Sigmoid colon (tissue), 7 donors: Measurements from ENCODE around the gene SOX6. TPM values are rescaled to one million over a fixed set of nuclear protein-coding genes. Genes with fewer than 3 reads are reported as not detected.

Experiments used
- DNase-seq: peaks from one replicate; pipeline ENCODE4 v3.0.0-alpha.2; 2019
- H3K27ac ChIP-seq, 4 donors: fragments of 200-600 bp; sonication (generic); one replicate each; pipeline ENCODE4 v1.5.1; 2016 to 2019; ENCODE audit warnings: mild to moderate bottlenecking in 1 of 4
- H3K27me3 ChIP-seq, 3 donors: fragments of 200-600 bp; sonication (generic); one replicate each; pipeline ENCODE4 v1.5.1; 2019; ENCODE audit warnings: mild to moderate bottlenecking in 1 of 3
- H3K36me3 ChIP-seq, 4 donors: fragments of 200-600 bp; sonication (generic); one replicate each; pipeline ENCODE4 v1.5.1; 2016 to 2019
- H3K4me1 ChIP-seq, 4 donors: fragments of 200-600 bp; sonication (generic); one replicate each; pipeline ENCODE4 v1.5.1; 2017 to 2019
- H3K4me3 ChIP-seq, 4 donors: fragments of 200-600 bp; sonication (generic); one replicate each; pipeline ENCODE4 v1.5.1; 2017 to 2019; ENCODE audit warnings: mild to moderate bottlenecking in 2 of 4, moderate library complexity in 1 of 4
- H3K9me3 ChIP-seq, 4 donors: fragments of 200-600 bp in 3 of 4; sonication (generic) in 3 of 4; one replicate each; pipeline versions ENCODE4 v1.5.1 to v1.6.1; 2013 to 2019
- EP300 ChIP-seq, 4 donors: sonication (generic); formaldehyde crosslinking; IDR thresholded peaks; one replicate each; pipeline ENCODE4 v1.6.1; 2017; ENCODE audit warnings: antibody characterized with exemption in 4 of 4
- POLR2A ChIP-seq, 2 donors: fragments of 450-650 bp; IDR thresholded peaks; one replicate each; pipeline ENCODE4 v1.6.1; 2016; ENCODE audit warnings: antibody characterized with exemption in 2 of 2, mild to moderate bottlenecking in 2 of 2, moderate library complexity in 2 of 2
- POLR2AphosphoS5 ChIP-seq, 4 donors: sonication (generic); formaldehyde crosslinking; IDR thresholded peaks; one replicate each; pipeline ENCODE4 v1.6.1; 2017; ENCODE audit warnings: antibody characterized with exemption in 4 of 4
- WGBS, 2 donors: extraction: QIAGEN DNeasy Blood & Tissue Kit; methylation state at CpG; one replicate each; pipeline ENCODE4 v1.1.7; 2013; 5-methylcytosine and 5-hydroxymethylcytosine counted together
- intact Hi-C: fragments of 100-400 bp; cut with DNase I; formaldehyde crosslinking; loops from one replicate; pipeline ENCODE4 v1.15.1; 2023
- polyA plus RNA-seq, 3 donors: library from polyadenylated mRNA; stranded (reverse); fragments of 200-250 nt; gene quantifications; one replicate each; pipeline ENCODE4 v1.2.3, GENCODE V29; 2013
- total RNA-seq, 4 donors: library from RNA; depleted of rRNA; stranded (reverse); fragments of >200 nt; gene quantifications; one replicate each; pipeline ENCODE4 v1.1.0, GENCODE V29; 2016
- TF ChIP-seq, protein P1 (sequence below), 4 experiments: fragments of 450-650 bp in 3 of 4; fragments of 200-600 bp in 1 of 4; IDR thresholded peaks; one replicate each; pipeline ENCODE4 v1.5.1; 2016 to 2019; ENCODE audit warnings: antibody characterized with exemption in 4 of 4, mild to moderate bottlenecking in 3 of 4, moderate library complexity in 2 of 4
- donor health status: healthy with polysubstance abuse.
- donor health status: Bipolar disorder and iron deficiency.
- donor health status: healthy.

SOX6 gene
- total and polyA plus RNA-seq, 7 donors: 0.46 to 6.1 (median 1.7) TPM

DNA sequence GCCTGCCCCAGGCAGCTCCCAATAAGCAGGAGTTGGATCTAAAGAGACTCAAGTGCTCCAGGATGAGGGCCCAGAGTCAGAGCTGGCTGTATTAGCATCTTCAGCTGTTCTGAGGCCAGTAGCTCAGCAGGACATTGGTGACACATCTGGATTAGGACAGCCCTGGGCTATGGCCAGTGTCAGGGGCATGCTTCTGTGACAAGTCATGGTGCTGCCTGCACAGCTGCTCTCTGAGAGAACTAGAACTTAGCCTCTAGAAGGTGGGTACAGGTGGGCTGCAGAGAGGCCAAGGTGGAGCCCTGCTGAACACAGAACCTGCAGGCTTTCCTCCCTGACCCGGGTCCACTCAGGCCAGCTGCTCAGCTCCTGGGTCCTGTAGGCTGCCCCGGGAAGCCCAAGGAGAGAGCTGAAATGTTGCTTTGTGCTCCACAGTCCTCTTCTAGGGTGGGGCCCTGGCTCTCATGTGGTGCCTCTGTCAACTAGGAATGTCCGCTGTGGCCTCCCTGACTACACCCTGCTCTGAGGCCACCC is 426.9 kb downstream of the SOX6 start:
- no peak overlapping the region for H3K4me3 ChIP-seq
- H3K9me3 ChIP-seq: peaks cover 0 to 4% (median 0%) of the 10 kb centered on the region in 4 donors
- no peaks in the 10 kb centered on the region for H3K36me3 ChIP-seq
- DNase-seq: no peak
- peaks cover 0 to 25% (median 5%) of the 10 kb centered on the region in 3 donors for H3K27me3 ChIP-seq
- TF ChIP-seq POLR2A (IDR thresholded peaks at IDR 0.05) (no peak), EP300 (IDR thresholded peaks at IDR 0.05) (no peak), POLR2AphosphoS5 (IDR thresholded peaks at IDR 0.05) (no peak)
- TF ChIP-seq, protein P1, sequence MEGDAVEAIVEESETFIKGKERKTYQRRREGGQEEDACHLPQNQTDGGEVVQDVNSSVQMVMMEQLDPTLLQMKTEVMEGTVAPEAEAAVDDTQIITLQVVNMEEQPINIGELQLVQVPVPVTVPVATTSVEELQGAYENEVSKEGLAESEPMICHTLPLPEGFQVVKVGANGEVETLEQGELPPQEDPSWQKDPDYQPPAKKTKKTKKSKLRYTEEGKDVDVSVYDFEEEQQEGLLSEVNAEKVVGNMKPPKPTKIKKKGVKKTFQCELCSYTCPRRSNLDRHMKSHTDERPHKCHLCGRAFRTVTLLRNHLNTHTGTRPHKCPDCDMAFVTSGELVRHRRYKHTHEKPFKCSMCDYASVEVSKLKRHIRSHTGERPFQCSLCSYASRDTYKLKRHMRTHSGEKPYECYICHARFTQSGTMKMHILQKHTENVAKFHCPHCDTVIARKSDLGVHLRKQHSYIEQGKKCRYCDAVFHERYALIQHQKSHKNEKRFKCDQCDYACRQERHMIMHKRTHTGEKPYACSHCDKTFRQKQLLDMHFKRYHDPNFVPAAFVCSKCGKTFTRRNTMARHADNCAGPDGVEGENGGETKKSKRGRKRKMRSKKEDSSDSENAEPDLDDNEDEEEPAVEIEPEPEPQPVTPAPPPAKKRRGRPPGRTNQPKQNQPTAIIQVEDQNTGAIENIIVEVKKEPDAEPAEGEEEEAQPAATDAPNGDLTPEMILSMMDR (IDR thresholded peaks at IDR 0.05): no peak
- intact Hi-C loops: no loop called here
- 93 to 94% methylated on average over 3 of the region's 3 CpGs for WGBS, 2 donors
- no peaks in the 10 kb centered on the region for H3K4me1 ChIP-seq
- no peak overlapping the region for H3K27ac ChIP-seq

GRCh38 chr11:15927864-15928217 is 428.5 kb downstream of the SOX6 start:
- Histone ChIP-seq H3K4me3 (no peak overlapping the region), H3K4me1 (no peaks in the 10 kb centered on the region), H3K27me3 (peaks cover 0 to 21% (median 5%) of the 10 kb centered on the region in 3 donors), H3K9me3 (peaks cover 0 to 4% (median 0%) of the 10 kb centered on the region in 4 donors), H3K36me3 (no peaks in the 10 kb centered on the region), H3K27ac (no peak overlapping the region)
- no peak for DNase-seq
- TF ChIP-seq POLR2AphosphoS5 (IDR thresholded peaks at IDR 0.05): no peak
- TF ChIP-seq, protein P1 (IDR thresholded peaks at IDR 0.05): no peak
- no peak for TF ChIP-seq POLR2A (IDR thresholded peaks at IDR 0.05)
- TF ChIP-seq EP300 (IDR thresholded peaks at IDR 0.05): no peak
- intact Hi-C loops: no loop called here

- 74 to 81% methylated on average over 5 of the region's 5 CpGs for WGBS, 2 donors
- Histone ChIP-seq H3K36me3 (no peaks in the 10 kb centered on the region), H3K4me1 (no peaks in the 10 kb centered on the region), H3K4me3 (no peak overlapping the region), H3K9me3 (peaks cover 0 to 4% (median 0%) of the 10 kb centered on the region in 4 donors), H3K27me3 (peaks cover 0 to 18% (median 5%) of the 10 kb centered on the region in 3 donors), H3K27ac (no peak overlapping the region)
- DNase-seq: no peak
- TF ChIP-seq POLR2A (IDR thresholded peaks at IDR 0.05): no peak
- no peak for TF ChIP-seq EP300 (IDR thresholded peaks at IDR 0.05)
- TF ChIP-seq, protein P1 (IDR thresholded peaks at IDR 0.05): no peak
- TF ChIP-seq POLR2AphosphoS5 (IDR thresholded peaks at IDR 0.05): no peak
- intact Hi-C loops: no loop called here
These were observed 429.0 kb downstream of the SOX6 start for GRCh38 chr11:15927196-15927863.

- peaks cover 0 to 17% (median 5%) of the 10 kb centered on the region in 3 donors for H3K27me3 ChIP-seq
- intact Hi-C loops: no loop called here
- TF ChIP-seq EP300 (IDR thresholded peaks at IDR 0.05) (no peak), POLR2A (IDR thresholded peaks at IDR 0.05) (no peak), POLR2AphosphoS5 (IDR thresholded peaks at IDR 0.05) (no peak)
- TF ChIP-seq, protein P1 (IDR thresholded peaks at IDR 0.05): no peak
- H3K36me3 ChIP-seq: no peaks in the 10 kb centered on the region
- 67 to 79% methylated on average over 2 of the region's 2 CpGs for WGBS, 2 donors
- DNase-seq: no peak
- H3K9me3 ChIP-seq: no peaks in the 10 kb centered on the region
- H3K4me3 ChIP-seq: no peak overlapping the region
- no peak overlapping the region for H3K27ac ChIP-seq
- H3K4me1 ChIP-seq: no peaks in the 10 kb centered on the region
These were observed 430.3 kb downstream of the SOX6 start for GRCh38 chr11:15926071-15926470.
